ENCODE results near the gene NUMBL.
"Not testable (repeated sequence)": the region's sequence is repeated elsewhere in the genome, so short reads cannot be mapped to it uniquely, and the experiment has no call there.

NUMBL gene

DNA sequence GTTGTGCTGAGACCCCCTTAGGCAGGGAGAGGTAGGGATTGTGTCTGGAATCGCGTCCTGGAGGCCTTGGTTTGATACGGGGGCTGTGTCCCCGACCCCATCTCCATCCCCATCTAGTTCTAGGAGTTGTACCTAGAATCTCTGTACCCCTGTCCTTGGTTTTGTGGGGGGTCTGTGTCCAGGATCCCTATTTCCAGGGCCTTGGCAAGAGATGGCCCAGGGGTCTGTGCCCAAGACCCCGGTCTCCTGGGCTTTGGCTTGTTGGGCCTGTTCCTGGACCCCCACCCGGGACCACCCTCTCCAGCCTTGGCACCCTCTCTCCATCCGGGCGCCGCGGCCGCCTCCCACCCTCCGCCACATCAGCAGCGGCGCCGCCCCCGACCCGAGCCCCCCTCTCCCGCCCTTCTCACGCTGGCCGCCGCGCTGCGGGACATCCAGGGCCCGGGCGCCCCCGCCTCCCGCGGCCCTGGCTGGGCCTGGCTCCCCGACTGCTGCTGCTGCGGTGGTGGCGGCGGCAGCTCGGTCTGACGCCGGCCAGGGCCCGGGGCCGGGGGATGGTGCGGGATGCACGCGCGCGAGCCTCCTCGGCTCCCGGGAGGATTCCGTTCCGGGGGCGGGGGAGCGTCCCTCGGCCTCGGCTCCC, at the start of gene NUMBL:
NUMBL (minus strand) TSS at position 602 of the 643 bp plus-strand sequence; CDS start at position 434, 168 bp downstream.
- no peak for DNase-seq

DNA sequence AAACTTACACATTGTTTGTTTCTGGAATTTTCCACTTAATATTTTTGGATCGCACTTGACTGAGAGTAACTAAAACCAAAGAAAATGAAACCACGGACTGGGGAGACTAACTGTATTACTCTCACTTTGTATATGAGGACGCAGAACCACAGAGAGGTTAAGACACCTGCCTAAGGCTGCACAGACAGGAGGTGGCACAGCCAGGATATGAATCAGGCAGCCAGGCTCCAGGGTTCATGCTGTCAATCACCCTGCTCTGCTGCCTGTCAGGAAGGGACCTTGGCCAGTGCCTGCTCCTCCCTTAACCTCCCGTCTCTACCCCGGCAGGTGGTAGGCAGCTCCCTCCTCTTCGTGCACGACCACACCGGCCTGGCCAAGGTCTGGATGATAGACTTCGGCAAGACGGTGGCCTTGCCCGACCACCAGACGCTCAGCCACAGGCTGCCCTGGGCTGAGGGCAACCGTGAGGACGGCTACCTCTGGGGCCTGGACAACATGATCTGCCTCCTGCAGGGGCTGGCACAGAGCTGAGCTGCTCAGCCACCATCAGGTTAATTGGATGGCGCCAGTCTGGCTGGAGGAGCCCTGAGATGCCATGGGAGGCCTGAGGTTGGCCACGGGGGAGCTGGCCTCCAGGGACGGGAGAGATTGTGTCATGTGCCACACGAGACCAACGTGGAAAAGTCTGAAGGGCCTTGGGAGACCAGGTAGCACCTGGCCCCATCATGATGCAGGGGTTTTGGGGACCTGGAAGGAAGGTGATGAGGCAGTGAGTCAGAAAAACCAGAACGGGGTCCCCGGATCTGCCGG, 48.8 kb upstream of the NUMBL start:
- DNase-seq = no peak

DNA sequence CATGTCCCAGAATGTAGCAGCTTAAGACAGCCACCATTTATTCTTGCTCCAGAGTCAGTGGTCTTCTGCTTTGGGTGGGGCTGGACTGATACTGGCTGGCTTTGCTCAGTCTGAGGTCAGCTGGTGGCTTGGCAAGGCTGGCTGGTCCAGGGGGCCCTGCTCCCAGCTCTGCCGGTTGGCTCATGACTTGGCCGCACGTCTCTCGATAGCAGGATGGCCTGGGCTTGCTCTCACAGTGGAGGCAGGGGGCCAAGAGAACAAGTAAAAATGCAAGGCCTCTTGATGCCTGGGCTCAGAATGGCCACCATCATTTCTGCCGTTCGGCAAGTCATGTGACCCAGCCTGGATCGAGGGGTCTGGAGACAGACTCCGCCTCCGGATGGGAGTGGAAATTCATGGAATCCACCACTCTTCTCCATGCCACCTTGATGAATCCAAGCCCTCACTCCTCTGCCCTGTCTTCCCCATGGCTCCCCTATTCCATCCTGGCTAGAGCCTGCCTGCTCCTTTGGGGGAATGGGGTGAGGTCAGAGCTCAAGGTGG, 46.7 kb upstream of the NUMBL start:
- DNase-seq = no peak

DNA sequence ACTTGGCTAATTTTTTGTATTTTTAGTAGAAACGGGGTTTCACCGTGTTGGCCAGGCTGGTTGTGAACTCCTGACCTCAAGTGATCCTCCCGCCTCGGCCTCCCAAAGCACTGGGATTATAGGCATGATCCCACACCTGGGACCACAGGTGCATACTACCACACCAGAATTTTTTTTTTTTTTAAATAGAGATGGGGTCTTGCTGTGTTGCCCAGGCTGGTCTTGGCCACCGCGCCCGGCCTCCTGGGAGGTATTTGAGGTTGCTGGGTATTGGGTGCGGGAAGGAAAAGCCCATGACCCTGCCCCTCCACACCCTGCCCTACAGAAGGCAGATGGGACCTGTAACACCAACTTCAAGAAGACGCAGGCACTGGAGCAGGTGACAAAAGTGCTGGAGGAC, 46.2 kb upstream of the NUMBL start:
- no peak for DNase-seq

DNA sequence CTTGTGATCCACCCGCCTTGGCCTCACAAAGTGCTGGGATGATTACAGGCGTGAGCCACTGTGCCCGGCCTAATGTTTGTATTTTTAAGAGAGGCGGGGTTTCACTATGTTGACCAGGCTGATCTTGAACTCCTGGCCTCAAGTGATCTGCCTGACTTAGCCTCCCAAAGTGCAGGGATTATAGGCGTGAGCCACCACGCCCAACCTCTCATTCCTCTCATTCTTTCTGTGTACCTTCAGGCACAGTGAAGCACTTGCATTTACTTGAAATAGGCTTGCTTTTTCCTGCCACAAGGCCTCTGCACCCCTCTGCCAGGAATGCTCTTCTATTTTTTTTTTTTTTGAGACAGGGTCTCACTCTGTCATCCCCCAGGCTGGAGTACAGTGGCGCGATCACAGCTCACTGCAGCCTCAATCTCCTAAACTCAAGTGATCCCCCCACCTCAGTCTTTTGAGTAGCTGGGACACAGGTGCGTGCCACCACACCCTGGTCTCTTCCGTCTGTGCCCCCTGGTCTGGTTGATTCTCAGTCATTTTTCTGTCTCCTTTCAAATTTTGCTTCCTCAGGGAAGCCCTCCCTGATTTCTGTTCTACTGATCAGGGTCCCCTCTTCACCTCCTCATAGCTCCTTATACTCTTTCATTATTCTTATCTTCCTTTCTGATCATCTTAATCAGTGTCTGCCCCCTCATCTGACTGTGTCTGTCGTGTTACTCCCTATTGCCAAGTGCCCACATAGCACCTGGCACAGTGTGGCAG, 44.7 kb upstream of the NUMBL start:
- no peak for DNase-seq

DNA sequence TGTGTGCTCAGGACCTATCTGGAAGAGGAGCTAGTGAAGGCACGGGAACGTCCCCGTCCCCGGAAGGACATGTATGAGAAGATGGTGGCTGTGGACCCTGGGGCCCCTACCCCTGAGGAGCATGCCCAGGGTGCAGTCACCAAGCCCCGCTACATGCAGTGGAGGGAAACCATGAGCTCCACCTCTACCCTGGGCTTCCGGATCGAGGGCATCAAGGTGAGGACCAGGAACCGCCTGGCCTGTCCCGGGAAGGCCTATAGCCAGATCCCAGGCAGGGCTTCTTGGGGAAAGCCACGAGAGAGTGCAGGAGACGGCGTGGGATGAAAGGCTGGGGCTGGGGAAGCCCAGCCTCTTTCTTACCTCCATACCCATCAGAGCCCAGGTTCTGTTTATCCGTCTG, 42.7 kb upstream of the NUMBL start:
- no peak for DNase-seq

DNA sequence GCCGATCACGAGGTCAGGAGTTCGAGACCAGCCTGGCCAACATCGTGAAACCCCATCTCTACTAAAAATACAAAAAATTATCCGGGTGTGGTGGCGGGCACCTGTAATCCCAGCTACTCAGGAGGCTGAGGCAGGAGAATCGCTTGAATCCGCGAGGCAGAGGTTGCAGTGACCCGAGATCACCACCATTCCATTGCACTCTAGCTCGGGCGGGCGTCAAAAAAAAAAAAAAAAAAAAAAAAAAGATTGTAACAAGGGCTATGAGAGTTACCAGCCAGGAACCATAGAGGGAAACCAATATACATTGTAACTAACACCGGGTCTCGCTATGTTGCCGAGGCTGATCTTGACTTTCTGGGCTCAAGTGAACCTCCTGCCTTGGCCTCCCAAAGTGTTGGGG, 41.9 kb upstream of the NUMBL start:
- DNase-seq = not testable (repeated sequence)

DNA sequence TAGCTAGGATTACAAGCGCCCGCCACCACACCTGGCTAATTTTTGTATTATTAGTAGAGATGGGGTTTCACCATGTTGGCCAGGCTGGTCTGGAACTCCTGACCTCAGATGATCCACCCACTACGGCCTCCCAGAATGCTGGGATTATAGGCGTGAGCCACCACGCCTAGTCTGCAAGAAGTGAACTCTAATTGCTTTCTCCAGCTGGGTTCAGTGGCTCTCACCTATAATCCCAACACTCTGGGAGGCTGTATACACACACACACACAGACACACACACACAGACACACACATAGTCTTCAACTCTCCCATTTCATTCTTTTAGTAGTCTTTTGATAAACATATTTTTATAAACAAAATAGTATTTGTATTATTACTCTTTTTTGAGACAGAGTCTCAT, 39.6 kb upstream of the NUMBL start:
- not testable (repeated sequence) for DNase-seq

DNA sequence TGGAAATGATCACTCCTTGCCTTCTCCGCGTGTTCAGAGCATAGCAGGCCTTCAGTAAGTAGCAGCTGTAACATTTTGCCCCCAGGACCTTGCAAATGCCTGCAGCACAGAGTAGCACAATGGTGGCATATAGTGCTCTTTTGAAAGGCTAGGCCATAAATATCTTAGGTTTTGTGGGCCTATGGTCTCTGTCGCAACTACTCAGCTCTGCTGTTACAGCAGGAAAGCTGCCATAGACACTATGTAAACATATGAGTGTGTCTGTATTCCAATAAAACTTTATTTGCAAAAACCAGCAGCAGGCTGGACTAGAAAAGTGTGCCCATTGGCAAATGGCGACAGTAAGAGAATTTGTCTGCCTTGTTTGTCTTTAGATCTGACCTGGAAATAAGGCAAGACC, 35.8 kb upstream of the NUMBL start:
- DNase-seq = no peak

DNA sequence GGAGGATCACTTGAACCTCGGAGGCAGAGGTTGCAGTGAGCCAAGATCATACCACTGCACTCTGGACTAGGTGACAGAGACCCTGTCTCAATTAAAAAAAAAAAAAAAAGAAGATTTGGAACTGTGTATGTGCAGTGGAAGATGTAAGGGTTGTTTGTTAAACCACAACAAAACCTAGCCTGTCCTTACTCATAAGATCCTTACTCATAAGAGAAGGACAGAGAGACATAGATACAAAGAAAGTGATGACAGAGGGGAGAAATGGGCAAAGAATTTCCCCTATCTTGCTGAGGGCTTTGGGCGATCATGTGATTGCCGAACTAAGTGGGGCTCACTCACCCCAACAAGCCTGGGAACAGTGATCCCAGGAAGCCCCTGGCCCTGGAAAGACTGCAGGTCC, 34.4 kb upstream of the NUMBL start:
- DNase-seq = no peak

DNA sequence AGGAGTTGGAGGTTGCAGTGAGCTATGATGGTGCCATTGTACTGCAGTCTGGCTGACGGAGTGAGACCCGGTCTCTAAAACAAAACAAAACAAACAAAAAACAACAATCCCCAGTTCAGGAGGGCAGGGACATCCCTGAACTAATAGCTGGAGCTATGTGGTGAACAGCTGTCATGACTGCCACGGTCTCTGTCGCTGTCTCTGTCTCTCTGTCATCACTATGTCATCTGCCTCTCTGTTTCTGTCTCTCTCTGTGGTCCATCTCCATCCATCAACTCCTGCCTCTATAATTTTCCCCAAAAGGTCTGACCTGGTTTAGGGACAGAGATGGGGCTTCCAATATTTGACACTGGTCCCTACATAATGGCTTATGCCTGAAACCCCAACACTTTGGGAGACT, 33.9 kb upstream of the NUMBL start:
- no peak for DNase-seq

DNA sequence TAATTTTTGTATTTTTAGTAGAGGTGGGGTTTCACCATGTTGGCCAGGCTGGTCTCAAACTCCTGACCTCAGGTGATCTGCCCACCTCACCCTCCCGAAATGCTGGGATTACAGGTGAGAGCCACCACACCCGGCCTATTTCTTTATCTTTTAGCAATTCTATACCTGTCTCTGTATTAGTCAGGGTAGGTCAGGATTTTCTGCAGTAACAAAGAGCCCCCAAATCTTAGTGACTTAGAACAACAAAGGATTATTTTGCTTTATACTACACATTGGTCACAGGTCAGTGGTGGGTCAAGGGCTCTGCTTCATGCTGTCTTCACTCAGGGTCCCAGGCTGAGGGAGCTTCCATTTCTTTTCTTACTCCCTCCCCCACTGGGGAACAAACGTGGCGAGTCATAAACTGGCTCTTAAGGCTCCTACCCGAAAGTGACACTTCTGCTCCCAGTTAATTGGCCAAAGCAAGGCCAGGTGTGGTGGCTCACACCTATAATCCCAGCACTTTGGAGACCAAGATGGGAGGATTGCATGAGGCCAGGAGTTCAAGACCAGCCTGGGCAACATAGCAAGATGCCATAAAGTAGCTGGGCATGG, 33.3 kb upstream of the NUMBL start:
- no peak for DNase-seq

DNA sequence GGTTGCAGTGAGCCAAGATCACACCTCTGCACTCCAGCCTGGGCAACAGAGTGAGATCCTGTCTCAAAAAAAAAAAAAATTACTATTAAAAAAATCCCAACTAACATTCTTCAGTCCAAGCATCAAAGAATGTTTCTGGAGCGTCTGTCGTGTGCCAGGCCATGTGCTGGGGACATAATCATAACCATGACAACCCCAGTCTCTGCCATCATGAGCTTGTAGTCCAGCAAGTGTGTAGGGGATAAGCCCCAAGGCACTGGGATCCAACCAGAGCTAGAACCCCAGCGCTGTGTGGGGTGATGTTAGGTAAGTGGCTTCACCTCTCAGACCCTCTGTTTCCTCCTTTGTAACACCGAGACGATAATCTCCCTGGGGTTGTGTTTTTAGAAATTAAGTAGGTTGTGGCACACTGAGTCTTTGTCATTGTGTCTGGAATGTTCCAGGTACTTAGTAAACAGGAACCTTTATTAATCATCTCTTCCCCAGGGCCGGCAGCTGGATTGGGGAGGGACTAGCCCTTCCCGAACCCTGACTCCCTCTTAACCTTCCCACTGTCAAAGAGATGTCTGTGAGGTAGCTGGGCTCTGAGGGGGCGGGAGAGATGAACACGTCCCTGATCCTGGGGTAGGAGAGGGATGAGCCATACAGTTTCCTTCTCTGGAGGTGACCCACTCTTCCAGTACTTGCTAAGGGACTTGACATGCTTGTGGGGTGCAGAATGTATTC, 31.6 kb upstream of the NUMBL start:
- no peak for DNase-seq

DNA sequence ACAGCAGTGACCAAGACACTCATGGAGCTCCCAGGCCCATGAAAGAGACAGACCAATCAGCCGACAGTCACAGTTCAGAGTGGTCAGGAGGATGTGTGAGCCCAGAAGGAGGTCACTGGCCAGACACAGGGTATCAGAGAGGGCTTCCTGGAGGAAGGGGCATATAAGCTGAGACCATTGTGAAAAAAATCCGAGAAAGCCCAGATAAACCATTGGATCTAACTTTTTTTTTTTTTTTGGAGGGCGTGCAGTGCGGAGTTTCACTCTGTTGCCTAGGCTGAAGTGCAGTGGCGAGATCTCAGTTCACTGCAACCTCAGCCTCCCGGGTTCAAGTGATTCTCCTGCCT, 30.7 kb upstream of the NUMBL start:
- no peak for DNase-seq

DNA sequence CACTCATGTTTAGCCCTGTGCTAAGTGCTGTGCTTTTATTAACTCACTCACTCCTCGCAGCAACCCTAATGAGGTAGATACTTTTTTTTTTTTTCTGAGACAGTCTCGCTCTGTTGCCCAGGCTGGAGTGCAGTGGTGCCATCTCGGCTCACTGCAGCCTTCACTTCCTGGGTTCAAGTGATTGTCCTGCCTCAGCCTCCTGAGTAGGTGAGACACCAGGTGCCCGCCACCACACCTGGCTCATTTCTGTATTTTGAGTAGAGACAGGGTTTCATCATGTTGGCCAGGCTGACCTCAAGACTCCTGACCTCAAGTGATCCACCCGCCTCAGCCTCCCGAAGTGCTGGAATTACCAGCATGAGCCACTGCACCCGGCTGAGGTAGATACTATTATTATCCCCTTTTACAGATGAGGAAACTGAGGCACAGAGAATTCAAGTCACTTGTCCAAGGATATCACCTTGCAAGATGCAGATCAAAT, 29.0 kb upstream of the NUMBL start:
- DNase-seq = no peak

DNA sequence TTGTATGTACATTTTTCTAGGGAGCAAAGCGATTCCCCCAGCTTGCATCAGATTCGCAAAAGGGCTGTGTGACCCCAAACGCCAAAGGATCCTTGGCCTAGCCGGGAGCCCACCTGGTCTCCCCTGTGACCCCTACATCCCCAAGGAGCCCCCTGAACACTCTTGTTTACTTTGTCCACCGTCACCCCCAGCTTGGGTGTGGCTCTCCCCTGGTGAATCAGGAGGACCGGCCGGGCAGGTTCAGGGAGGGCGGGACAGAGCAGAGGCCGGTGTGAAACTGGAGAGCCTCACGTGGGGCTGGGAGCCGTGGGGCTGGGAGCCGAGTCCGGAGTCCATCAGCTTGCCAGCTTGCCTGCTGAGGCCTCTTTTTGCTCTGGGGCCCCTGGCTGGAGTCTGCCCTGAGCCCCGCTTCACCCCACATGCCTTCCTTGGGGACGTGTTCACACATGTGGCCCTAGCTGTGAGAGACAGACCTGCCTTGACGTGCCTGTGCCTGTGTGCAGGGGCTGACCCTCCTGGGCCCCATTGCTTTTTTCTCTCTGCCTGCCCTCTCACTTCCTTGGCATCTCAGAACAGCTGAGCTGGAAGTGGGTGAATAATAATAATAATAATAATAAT, 28.4 kb upstream of the NUMBL start:
- DNase-seq = no peak

DNA sequence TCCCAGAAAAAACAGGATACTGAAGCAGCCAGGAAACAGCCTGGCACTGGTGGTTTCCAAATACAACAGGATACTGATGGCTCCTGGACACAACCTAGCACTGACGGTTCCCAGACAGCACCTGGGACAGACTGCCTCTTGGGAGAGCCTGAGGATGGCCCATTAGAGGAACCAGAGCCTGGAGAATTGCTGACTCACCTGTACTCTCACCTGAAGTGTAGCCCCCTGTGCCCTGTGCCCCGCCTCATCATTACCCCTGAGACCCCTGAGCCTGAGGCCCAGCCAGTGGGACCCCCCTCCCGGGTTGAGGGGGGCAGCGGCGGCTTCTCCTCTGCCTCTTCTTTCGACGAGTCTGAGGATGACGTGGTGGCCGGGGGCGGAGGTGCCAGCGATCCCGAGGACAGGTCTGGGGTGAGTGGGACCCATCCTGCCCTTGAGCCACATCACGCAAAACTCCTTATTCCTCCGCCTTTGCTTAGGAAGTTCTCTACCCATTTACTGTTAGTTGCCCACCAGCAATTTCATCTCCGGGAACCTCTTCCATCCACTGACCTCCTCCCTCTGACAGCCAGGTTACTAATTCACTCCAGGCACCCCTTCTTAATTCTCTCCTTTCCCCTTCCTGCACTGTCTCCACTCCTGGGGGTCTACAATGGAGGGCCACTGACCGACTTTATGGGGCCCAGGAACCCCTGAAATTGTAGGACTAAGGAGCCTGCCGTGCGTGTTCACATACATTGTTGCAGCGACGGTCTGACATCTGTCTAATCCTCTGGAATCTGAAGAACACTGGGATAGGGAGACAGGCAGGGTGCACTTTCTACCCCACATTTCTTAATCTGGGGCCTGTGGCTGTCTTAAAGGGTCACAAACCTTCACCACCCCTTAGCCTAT, 27.7 kb upstream of the NUMBL start:
- DNase-seq = no peak

DNA sequence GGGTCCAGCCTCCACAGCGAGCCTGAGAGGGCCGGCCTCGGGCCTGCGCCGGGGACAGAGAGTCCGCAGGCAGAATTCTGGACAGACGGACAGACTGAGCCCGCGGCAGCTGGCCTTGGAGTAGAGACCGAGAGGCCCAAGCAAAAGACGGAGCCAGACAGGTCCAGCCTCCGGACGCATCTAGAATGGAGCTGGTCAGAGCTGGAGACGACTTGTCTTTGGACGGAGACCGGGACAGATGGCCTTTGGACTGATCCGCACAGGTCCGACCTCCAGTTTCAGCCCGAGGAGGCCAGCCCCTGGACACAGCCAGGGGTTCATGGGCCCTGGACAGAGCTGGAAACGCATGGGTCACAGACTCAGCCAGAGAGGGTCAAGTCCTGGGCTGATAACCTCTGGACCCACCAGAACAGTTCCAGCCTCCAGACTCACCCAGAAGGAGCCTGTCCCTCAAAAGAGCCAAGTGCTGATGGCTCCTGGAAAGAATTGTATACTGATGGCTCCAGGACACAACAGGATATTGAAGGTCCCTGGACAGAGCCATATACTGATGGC, 27.0 kb upstream of the NUMBL start:
- DNase-seq = no peak

DNA sequence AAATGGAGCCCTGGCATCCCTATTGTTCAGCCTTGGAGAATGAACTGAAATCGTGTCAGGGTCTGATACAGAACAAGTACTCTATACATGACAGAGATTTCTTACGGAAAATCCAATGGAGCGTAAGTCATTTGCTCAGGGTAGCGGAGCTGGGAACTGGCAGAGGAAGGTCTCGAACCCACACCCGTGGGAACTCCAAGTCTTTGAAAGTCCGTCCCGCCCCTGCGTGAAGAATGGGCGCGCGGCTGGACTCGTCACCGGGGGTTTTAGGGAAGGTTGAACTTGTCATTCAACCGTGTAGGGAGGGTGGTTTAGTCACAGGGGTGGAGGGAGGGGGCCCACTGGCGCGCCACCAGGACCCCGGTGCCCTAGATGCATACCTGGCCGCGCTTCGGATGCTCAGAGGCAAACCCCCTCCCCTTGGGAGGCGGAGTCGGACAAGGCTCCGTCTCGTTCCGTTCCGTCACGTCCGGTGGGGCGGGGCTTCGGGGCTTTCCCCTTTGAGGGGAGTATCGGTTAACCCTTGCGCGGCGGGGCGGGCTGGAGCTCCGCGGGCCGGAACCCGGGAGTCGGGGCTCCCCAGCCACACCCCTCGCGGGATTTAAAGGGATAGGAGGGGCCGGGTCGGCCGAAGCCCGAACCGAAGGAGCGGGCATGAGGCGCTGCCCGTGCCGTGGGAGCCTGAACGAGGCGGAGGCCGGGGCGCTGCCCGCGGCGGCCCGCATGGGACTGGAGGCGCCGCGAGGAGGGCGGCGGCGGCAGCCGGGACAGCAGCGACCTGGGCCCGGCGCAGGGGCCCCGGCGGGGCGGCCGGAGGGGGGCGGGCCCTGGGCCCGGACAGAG, 26.3 kb upstream of the NUMBL start, which contains the start of the genes COQ8B and ITPKC:
COQ8B (minus strand) TSS at position 405 of the 843 bp plus-strand sequence. CDS start 2,254 bp downstream, outside the sequence.
ITPKC (plus strand) TSS at position 631 of the 843 bp plus-strand sequence; CDS start at position 655, 24 bp downstream.
- DNase-seq = peak; percentile 98

Data from CD4-positive, alpha-beta T cell treated with Interleukin-4 for 4 hours (primary cell).